ENCODE results near the gene RPL3.

RPL3 gene

GRCh38 chr22:39317775-39318506 is 1.5 kb downstream of the RPL3 start:
- peak overlapping the region; percentile 83 for H3K9ac ChIP-seq (ENCODE audit: low read length)
- H3K4me3 ChIP-seq (ENCODE audit: low read depth, low read length, poor library complexity, severe bottlenecking) = peak overlapping the region; percentile 83
- no peaks in the 10 kb centered on the region for H3F3A ChIP-seq (ENCODE audit: insufficient read depth, low read length)
- no peak overlapping the region for H2AFZ ChIP-seq (ENCODE audit: low read length)
- no peak for TF ChIP-seq CTCF (IDR thresholded peaks at IDR 0.05; ENCODE audit: low read length)
- TF ChIP-seq EZH2 (IDR thresholded peaks at IDR 0.05; ENCODE audit: borderline replicate concordance, low read length) = no peak
- no peaks in the 10 kb centered on the region for H3K9me3 ChIP-seq (ENCODE audit: low read length)
- H3K4me2 ChIP-seq (ENCODE audit: low read length) = peak overlapping the region; percentile 90
- H3K9me2 ChIP-seq (ENCODE audit: low read depth, low read length) = no peaks in the 10 kb centered on the region
- H3K36me3 ChIP-seq (ENCODE audit: insufficient read depth, low read length) = peaks cover 62% of the 10 kb centered on the region
- H3K27me3 ChIP-seq (ENCODE audit: insufficient read depth, low read length) = no peaks in the 10 kb centered on the region
- peaks cover 26% of the 10 kb centered on the region for H3K4me1 ChIP-seq (ENCODE audit: insufficient read depth, low read length, severe bottlenecking)
- peak overlapping the region; percentile 80 for H3K27ac ChIP-seq (ENCODE audit: low read depth, low read length, poor library complexity, severe bottlenecking)
- no peaks in the 10 kb centered on the region for H4K20me1 ChIP-seq (ENCODE audit: insufficient read depth, low read length)
- peaks cover 7% of the 10 kb centered on the region; the same call in 1 of the 2 replicates for H3K79me2 ChIP-seq (ENCODE audit: insufficient read depth, low read length)

- no peaks in the 10 kb centered on the region for H3K9me3 ChIP-seq (ENCODE audit: low read length)
- peak overlapping the region; percentile 80 for H3K27ac ChIP-seq (ENCODE audit: low read depth, low read length, poor library complexity, severe bottlenecking)
- H3K4me1 ChIP-seq (ENCODE audit: insufficient read depth, low read length, severe bottlenecking) = peaks cover 26% of the 10 kb centered on the region
- H3K79me2 ChIP-seq (ENCODE audit: insufficient read depth, low read length) = peaks cover 7% of the 10 kb centered on the region; the same call in 1 of the 2 replicates
- H3K4me2 ChIP-seq (ENCODE audit: low read length) = peak overlapping the region; percentile 90
- no peaks in the 10 kb centered on the region for H4K20me1 ChIP-seq (ENCODE audit: insufficient read depth, low read length)
- H2AFZ ChIP-seq (ENCODE audit: low read length) = no peak overlapping the region
- H3K9me2 ChIP-seq (ENCODE audit: low read depth, low read length) = no peaks in the 10 kb centered on the region
- H3F3A ChIP-seq (ENCODE audit: insufficient read depth, low read length) = 0 out of 2 replicates have a peak, but pooled peaks cover 4% of the 10 kb centered on the region
- H3K9ac ChIP-seq (ENCODE audit: low read length) = no peak overlapping the region
- H3K36me3 ChIP-seq (ENCODE audit: insufficient read depth, low read length) = peaks cover 69% of the 10 kb centered on the region
- H3K27me3 ChIP-seq (ENCODE audit: insufficient read depth, low read length) = no peaks in the 10 kb centered on the region
- TF ChIP-seq EZH2 (IDR thresholded peaks at IDR 0.05; ENCODE audit: borderline replicate concordance, low read length) = no peak
- no peak for TF ChIP-seq CTCF (IDR thresholded peaks at IDR 0.05; ENCODE audit: low read length)
- peak overlapping the region; percentile 83 for H3K4me3 ChIP-seq (ENCODE audit: low read depth, low read length, poor library complexity, severe bottlenecking)
Observed at GRCh38 chr22:39317084-39317774, 2.2 kb downstream of the RPL3 start.

GRCh38 chr22:39316440-39317083 is 2.9 kb downstream of the RPL3 start:
- 0 out of 2 replicates have a peak, but pooled peaks cover 5% of the 10 kb centered on the region for H3F3A ChIP-seq (ENCODE audit: insufficient read depth, low read length)
- peak overlapping the region; percentile 83 for H3K4me3 ChIP-seq (ENCODE audit: low read depth, low read length, poor library complexity, severe bottlenecking)

More at GRCh38 chr22:39316440-39317083, 2.9 kb downstream of the RPL3 start:
- TF ChIP-seq EZH2 (IDR thresholded peaks at IDR 0.05; ENCODE audit: borderline replicate concordance, low read length) (no peak), CTCF (IDR thresholded peaks at IDR 0.05; ENCODE audit: low read length) (peak; percentile 74)
- no peak overlapping the region for H3K9ac ChIP-seq (ENCODE audit: low read length)
- H3K27ac ChIP-seq (ENCODE audit: low read depth, low read length, poor library complexity, severe bottlenecking) = no peak overlapping the region
- no peaks in the 10 kb centered on the region for H3K9me3 ChIP-seq (ENCODE audit: low read length)
- H3K27me3 ChIP-seq (ENCODE audit: insufficient read depth, low read length) = no peaks in the 10 kb centered on the region
- H3K4me2 ChIP-seq (ENCODE audit: low read length) = peak overlapping the region; percentile 90
- peaks cover 26% of the 10 kb centered on the region for H3K4me1 ChIP-seq (ENCODE audit: insufficient read depth, low read length, severe bottlenecking)
- peaks cover 75% of the 10 kb centered on the region for H3K36me3 ChIP-seq (ENCODE audit: insufficient read depth, low read length)
- H2AFZ ChIP-seq (ENCODE audit: low read length) = no peak overlapping the region
- peaks cover 7% of the 10 kb centered on the region; the same call in 1 of the 2 replicates for H3K79me2 ChIP-seq (ENCODE audit: insufficient read depth, low read length)
- H3K9me2 ChIP-seq (ENCODE audit: low read depth, low read length) = no peaks in the 10 kb centered on the region
- H4K20me1 ChIP-seq (ENCODE audit: insufficient read depth, low read length) = no peaks in the 10 kb centered on the region

All from OCI-LY1 (cell line).